ENCODE measurements around the gene SPSB1.

SPSB1 gene

DNA sequence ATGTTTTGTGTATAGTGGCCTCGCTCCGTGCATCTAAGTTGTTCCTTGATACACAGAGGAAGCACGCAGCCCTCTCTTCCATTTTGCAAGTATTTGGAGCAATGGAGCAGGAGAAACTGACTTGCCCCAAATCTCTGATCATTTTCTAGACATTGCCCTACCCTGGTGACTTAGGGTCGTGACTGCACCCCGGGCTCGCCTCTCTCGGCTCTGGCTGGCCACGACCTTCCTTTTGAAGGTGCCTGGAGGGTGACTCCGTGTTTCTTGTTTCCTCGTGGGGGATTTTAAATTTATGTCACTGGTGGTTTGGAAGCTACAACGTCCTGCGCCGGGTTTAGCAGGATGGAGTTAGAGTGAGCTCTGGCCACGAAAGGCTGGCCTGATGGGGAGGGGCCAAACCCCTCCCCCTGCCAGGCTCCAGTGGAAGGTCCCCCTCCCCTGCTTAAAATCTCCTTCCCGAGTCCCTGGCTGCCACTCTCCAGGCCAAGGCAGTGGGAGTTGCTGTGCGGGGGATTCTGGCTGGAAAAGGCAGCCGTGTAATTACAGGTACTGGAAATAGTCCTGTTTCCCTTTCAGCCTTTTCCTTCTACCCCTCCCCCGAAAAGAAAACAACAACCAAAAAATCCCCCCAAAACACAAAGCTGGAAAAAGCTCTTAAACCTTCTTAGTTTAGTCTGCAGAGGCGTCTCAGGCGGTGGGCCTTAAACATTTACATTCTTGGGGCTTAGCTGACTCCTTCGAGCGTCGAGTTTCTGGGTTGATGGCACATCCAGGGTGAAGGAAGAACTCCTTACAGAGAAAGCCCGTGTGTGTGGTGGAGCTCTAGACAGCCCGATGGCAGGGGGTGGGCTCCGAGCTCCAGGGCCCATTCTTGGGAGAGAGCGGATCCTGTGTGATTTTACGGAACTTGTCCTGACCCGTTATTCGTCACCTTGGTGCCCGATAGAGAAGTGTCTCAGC is 28.1 kb downstream of the SPSB1 start:
- no peak for DNase-seq

DNA sequence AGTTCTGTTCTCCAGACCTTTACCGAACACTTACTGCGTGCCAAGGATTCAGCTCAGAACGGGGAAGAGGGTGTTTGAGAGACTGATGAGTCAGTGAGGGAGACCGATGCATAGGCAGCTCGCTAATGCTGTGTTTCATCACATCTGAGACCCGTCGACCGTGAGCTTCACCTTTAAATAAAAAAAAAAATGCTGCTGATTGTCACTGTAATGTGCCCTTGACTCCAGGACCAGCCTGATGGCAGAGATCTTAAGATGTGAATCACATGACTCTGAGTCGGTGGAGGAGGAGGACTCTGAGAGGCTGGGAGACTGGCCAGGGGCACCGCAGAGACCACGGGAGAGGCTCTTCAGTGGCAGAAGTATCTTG is 28.8 kb downstream of the SPSB1 start:
- no peak for DNase-seq

DNA sequence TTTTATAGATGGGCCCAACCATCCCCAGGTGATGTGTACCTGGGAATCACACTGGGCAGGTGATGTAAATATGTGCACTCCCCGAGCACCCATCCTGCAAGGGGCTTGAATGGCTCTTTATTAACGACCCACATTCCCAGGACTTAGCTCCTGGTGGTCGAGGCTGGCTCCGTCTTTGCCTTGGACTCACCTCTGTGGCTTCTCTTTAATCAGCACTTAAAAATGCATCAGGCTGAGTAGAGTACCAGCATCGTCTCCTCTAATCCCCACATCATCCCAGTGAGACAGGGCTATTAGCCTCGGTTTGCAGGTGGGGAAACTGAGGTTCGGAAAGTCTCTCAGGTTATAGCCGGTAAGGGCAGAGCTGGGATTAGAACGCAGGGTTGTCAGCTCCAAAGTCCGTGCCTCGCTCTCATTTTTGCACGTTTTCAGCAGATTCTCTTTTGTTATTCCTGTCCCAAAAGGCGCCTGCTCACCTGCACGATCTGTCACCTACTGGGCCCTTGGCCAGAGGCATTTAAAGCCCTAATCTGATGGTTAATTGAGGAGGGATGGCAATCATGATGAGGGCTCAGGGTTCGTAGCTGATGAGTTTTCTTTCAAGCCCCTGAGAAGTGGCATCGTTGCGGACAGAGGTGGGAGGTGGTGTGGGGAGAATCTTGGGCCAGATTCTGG is 29.4 kb downstream of the SPSB1 start:
- DNase-seq = no peak

DNA sequence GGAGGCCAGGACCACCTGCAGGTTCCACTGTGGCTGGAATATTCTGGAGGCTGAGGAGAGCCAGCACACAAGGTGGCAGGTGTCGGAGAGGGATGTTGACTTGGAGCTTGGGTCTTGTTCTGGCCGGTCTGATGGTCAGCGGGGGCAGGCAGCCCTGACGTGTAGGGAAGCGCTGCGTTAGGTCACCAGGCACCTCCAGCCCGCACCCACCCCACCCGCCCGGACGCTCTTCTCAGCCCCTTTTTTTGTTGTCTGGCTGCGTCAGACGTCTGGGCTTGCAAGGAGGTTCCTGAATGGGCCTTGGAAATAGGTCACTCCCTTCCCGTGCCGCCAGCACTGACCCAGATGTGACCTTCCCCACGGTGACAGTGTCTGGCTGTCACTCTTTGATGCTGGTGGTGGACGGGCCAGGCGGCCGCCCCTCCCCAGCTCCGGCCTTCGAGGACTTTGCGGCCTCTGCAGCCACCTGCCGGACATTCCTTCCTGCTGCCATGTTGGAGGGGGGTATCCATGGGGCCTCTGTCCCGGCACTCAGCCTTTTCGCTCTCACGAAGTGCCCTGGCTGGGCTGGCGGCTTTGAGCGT is 30.1 kb downstream of the SPSB1 start:
- no peak for DNase-seq

DNA sequence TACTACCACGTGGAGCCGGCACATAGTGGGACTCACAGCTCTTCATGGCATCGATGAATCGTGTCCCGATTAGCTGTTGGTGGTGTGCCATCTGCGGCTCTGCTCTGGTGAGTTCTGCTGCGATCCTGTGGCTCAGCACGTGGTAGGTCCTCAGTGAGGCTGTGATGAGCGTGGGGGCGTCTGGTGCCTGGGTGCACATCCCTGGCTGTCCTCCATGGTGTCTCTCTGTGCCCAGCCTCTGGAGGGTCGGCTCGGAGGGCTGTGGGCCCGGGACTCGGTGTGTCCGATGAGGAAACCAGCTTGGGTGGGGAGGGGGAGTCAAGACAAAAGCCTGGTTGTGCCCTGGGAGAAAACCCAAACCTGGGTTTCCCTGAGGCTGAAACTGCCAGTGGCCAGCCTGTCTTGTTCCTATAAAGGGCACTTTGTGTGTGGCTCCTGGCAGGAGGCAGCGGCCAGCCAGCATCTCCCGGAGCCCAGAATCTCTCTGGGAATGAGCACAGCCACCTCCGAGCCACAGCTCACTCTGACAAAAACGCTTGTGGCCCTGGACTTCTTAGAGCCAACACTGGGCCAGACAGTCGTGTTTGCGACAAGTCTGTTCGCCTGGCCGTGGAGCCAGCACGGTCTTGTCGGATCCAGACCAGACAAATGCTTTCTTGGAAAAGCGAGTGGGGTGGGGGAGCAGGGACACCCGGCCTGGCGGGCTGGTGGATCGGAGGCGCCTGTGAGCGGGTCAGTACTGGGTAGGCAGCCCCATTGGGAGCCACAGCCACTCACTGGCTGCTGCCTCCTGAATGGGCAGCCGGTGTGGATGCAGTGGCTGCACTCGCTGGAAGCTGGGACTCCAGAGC is 31.8 kb downstream of the SPSB1 start:
- no peak for DNase-seq

DNA sequence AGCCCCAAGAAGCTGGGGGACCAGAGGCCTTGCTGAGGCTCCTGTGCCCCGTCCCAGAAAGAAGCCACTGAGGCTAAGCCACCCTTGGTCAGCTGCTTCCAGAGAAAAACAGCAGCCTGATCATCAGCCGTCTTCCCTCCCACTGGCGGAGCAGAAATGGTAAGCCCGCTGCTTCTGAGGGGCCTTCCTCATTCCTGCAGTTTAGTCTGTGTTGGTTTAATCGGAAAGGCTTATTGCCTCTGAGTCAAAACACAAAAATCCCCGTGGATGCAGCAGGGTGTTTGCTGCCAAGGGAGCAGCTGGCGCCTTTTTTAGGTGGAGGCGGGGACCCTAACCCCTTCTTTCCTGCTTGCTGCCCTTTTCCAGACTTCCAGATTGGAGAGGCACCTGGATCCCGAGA is 33.9 kb downstream of the SPSB1 start:
- peak; percentile 8 for DNase-seq

DNA sequence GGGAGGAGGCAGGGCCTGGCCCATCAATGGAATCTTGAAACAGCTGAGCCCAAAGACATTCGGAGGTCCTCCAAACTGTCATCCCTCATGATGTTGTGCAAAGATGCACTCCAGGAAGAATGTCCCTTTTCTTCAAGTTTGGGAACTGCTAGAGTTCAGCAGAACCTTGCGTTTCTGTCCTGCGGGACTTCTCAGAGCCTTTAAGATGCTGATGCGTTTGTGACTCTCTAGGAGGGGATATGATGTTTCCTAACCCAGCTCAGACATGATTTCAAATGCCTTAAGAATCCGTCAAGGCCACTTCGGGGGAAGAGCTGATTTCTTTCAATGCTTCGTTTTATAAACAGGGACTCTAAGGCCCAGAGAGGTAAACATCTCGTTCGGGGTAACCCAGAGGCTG is 35.5 kb downstream of the SPSB1 start:
- no peak for DNase-seq

DNA sequence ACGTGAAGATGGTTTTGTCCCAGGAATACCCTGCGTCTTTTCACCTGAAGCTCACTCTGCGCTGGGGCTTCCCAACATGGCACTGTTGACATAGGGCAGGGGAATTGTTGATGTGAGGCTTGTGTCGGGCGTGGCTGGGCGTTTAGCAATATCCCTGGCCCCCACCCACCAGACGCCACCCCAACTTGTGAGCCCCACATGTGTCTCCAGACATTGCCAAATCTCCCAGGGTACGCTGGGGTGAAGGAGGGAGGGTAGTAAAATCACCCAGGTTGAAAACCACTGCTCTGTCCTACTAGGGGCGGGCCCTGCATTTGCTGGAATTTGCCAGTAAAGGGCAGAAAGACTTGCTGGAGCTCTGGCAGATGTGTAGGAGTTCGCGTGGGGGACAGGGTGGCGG is 36.0 kb downstream of the SPSB1 start:
- no peak for DNase-seq

DNA sequence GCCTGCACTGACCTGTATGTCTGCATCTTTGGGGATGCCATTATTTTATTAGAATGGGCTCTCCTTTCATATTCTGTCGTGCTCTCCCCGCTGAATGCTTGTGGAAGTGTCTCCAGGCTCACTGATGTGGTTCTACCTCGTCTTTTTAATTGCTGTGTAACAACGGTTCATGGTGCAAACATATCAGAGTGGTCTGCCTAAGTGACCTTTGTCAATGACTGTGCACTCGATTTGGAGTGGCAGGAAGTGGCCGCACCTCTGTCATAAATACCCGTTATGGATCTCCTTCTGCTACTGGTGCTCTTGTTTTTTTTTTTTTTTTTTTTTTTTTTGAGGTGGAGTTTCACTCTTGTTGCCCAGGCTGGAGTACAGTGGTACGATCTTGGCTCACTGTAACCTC is 38.3 kb downstream of the SPSB1 start:
- DNase-seq = no peak

DNA sequence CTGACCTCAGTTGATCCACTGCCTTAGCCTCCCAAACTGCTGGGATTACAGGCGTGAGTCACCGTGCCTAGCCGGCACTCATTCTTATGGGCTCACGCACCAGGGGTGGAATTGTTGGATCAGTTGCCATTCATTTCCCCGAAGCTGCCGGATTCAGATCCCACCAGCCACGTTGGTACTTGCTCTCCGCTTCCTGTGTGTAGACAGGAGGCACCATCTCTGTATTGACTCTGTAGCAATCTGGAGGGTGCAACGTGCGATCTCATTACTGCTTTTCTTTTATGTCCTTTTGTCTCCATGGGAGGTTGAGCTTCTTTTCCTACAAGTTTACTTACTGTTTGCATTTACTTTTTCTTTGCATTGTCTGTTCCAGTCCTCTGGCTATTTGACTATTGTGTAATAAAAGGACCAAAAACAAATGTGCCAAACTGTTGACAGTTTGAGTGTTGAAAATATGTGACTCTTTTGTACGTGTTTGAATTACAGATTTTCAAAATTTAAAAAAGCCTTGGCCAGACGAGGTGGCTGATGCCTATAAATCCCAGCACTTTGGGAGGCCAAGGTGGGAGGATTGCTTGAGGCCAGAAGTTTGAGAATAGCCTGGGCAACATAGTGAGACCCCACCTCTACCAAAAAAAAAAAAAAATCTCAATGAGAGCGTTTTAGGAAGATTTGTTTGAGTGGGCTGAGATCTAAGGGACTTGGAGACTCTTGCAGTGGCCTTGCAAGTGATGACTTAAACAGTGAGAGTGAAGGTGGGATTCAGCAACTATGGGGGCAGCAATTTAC is 39.1 kb downstream of the SPSB1 start:
- no peak for DNase-seq

DNA sequence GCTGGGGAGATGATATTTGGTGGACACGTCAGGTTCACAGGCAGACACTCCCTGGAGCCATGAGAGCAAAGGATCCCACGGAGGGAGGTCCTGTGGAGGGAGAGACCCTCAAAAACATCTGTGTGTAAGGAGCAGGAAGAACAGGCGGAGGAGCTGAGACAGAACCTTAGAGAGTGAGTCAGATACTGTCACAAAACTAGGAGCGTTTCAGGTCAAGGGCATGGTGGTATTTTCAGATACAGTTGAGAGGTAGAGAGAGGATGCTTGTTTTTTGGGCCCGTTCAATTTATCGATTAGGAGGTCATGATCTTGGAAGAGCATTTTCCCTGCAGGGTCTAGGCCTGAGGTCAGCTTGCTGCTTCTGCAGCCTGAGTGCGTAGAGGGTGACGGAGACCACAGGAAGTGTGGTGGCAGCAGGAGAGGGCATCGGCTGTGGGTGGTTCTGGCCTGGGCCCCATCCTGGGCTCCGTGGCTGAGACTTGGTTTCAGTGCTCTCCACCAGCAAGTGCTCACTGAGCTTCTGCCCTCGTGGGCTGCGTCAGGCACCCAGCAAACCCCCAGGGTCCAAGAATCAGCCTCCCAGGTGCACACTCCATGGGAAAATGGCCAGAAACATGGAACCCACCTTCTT is 39.9 kb downstream of the SPSB1 start:
- DNase-seq = no peak

DNA sequence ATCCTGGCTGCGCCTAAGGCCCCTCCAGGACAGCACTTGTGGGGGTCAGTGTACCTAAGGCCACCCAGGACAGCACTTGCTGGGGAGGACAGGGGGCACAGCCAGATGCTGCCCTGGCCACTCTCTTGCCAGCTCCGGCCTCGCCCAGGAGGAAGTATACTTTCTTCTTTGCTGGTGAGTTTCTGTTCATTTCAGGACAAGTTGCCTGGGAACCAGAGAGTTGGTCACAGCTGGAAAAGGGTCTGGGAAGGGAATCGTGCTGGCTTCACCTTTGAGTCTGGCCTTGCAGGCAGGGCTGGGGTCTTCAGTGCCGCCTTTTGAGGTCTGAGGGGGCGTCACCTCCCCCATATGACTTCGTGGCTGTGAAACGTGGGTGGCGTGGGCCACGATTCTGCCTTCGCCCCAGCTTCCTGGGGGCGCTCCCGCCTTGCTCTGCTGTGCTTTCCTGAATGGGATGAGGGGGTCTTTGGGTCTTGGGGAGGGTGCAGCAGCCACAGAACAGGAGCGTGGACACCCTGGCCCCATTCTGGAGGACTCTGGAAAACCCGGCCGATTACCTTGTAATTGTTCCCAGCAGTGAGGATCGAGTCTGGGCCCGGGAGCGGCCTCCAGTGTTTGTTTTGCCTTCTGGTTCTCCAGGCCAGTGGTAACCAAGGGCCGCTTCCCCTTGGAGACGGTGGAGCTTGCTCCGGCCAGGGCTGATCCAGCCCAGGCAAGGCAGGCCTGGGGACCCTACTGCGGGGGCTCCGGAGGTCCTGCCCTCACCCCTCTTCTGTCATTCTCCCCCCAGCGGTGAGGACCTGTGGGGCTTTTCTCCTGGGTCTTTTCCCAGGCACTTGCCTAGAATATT is 45.9 kb downstream of the SPSB1 start:
- DNase-seq = no peak

DNA sequence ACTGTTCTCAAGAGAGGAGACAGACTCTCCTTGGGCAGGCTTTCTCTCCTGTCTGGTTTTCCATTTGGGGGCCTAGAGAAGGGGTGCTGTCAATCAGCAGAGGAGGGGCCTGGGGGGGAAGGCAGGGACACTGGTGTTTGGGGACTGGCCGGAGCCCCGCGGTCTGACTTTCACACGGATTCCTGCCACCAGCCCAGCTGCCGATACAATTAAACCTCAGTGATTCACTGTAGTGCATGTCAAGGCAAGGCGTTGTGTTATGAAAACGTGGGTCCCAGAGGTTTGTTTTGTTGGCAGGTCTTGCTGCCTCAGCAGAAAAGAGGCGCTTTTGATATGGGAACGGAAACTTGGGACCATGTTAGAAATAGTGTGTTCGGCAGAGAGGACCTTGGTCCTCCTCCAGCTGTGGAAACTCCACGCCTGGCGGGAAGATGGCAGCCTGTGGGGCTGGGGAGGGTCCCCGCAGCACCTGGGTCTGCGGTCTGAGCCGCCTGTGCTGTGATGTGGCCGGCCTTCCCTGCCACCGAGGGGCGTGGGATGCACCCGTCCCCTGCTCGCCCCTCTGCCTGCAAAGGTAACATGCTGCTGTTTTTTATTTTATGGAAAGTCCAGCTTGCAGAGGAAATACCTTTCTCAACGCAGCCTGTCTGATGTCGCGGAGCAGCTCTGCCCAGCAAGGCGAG is 47.6 kb downstream of the SPSB1 start:
- DNase-seq = no peak

DNA sequence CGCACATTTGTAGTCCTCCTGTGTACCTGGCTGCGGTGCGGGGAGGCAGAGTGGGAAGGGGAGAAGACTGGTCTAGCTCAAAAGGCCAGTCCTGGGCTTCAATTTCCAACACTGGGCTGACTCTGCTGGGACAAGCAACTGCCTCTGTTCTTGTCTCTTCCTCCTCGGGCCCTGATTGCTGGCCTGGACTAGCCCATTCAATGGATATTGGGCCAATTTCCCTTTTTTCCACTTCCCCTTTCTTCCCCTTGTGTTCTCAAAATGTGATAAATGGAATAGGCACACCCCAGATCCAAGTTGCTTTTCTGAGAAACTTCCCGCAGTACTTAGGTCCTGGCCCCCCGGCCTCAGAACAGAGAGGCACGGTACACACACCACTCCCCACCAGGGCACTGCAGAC is 48.2 kb downstream of the SPSB1 start:
- no peak for DNase-seq

DNA sequence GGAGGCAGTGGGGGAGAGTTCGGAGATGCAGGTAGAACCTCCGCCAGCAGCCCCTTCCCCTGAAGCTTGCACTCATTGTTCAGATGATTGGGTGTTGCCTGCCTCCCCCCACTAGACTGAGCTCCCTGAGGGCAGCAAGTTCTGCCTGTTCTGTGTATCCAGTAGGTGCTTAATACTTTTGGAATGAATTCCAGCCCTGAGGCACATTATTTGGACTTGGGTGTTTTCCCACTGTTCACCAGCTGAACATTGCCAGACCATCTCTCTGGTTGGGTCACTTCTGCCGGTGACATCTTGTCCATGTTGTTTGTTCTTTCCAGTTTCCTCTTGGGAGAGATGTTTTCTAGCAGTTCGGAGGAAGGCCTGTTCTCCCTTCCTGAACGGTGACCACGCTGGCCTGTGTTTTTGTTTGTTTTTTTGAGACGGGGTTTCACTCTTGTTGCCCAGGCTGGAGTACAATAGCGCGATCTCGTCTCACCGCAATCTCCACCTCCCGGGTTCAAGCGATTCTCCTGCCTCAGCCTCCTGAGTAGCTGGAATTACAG is 48.7 kb downstream of the SPSB1 start:
- DNase-seq = no peak

DNA sequence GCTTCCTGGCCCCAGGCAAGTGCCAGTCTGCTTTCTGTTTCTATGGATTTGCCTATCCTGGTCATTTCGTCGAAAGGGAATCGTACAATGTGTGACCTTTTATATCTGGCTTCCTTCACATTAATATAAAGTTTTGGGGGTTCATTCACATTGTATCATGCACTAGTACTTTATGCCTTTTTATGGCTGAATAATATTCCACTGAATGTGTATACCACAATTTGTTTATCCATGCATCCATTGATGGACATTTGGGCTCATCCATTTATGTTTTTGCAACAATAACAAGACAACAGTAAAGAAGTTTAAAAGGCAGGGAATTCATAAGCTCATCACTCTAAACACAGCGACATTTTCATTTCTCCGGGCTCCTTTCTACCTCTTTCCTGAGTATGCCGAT is 50.6 kb downstream of the SPSB1 start:
- no peak for DNase-seq

DNA sequence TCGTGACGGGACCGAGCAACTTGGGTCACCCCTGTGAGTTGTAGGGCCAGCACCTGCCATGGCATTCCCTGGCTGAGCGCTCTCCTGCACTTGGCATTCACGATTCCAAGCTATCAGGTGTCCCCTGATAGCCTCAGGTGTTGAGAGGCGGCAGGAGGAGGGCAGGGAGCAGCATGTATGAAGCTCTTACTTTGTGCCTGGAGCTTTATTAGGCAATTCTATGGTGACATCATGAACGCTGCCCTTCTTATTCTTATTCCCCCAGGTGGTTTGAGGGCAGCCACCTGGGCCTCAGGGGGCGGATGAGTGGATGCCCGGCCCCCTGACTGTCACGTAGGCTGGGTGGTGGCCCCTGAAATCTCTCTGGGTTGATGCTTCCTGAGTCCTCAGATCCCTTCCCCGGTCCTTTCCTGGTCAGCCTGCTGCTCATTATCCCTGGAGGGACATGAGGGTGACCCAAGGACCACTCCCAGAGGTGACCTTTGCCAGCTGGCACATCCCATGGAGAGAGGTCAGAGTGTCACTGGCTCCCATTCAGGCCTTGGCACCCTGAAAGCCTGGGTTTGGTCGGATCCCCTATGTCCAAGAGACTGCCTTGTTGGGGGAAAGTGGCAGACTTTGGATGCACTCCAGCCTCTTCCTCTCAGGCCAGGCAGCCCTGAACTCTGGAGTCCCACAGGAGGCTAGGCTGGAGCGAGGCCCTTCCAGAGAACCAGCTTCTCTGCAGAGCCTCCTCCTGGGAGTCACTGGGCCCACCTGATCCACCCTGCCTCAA is 51.9 kb downstream of the SPSB1 start:
- no peak for DNase-seq

DNA sequence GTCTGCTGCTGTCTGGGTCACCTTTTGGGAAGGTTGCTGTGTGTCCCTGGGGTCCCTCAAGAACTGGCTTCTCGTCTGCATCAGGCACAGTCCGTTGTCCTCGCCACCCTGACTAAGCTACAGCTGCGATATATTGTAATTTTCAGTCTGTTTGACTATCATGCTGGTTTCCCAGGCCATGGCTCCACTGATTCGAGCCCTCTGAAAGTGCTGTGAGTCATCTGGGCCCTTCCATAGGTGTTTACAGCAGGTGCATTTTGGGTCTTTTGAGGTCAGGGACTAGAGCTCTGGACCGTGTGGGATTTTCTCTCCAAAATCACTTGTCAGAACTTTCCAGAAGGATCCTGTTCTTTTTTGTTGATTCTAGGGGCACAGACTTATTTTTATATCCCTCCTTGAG is 52.8 kb downstream of the SPSB1 start:
- DNase-seq = no peak

DNA sequence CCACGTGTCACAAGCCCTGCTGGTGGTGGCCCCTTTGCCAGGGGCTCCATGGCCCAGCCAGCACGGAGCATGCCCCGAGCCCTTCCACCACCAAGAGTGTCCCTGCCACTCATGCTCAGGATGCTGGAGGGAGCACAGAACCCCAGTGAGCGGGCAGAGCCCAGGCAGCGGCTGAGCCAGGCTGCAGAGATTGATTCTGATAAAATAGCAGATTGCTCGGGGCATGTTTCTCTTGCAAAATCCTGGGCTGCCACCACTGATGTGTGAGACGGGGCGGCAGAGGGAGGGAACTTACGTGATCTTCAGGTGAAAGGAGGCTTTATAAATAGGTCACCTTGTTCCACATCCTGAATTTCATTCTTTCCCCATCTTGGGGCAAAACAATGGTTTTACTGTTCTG is 53.2 kb downstream of the SPSB1 start:
- DNase-seq = no peak
